ENCODE measurements around the gene CEP85. TPM values are rescaled to one million over a fixed set of nuclear protein-coding genes. Genes with fewer than 3 reads are reported as not detected.

Gene CEP85
- total and polyA plus RNA-seq, 9 of the 15 experiments (the other 6 are each of a cell fraction or from before 2014, with no cell fraction given) = 42.1 to 140 (median 92.6) TPM

DNA sequence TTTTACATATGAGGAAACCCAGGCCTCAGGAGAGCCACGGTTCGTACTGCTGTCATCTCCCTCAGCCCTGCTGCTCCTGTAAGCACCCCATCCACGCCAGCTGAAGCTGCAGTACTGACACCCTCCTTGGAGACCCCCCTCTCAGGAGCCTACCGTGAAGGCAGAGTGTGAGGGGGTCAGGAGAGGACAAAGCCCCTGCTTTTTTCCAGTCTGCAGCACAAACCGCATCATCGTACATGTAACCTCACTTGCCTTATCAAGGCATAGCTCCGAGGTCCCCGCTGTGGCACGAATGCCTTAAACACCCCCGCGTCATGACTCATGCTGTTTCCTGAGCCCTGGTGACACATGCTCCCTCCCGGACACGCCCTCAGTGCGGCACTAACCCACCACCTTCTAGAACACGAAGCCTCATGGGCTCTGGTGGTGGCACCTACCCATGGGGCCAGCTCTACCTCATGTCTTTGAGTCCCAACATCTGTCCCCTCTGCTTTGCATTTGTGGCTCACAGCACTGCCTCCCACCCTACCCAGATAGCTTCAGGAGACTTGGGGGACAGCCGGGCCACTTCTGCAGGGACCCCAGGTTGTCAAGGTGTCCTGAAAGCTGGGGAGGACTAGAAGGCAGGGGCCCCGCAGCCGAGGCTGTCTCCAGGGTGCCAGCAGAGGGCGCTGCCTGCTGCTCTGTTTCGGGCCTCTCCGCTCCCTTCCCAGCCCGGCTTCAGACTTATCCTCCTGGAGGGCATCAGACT, 50.8 kb downstream of the CEP85 start (continued):
- TF ChIP-seq, protein P1, sequence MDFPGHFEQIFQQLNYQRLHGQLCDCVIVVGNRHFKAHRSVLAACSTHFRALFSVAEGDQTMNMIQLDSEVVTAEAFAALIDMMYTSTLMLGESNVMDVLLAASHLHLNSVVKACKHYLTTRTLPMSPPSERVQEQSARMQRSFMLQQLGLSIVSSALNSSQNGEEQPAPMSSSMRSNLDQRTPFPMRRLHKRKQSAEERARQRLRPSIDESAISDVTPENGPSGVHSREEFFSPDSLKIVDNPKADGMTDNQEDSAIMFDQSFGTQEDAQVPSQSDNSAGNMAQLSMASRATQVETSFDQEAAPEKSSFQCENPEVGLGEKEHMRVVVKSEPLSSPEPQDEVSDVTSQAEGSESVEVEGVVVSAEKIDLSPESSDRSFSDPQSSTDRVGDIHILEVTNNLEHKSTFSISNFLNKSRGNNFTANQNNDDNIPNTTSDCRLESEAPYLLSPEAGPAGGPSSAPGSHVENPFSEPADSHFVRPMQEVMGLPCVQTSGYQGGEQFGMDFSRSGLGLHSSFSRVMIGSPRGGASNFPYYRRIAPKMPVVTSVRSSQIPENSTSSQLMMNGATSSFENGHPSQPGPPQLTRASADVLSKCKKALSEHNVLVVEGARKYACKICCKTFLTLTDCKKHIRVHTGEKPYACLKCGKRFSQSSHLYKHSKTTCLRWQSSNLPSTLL (IDR thresholded peaks at IDR 0.05) = no peak
- 0 out of 2 replicates have a peak, but pooled peaks have one; percentile 5 for TF ChIP-seq ZNF174 (CRISPR knock-in tag; IDR thresholded peaks at IDR 0.05)
- TF ChIP-seq NRF1 (conservative IDR thresholded peaks at IDR 0.05 in 1 of 2, IDR thresholded peaks at IDR 0.05 in 1 of 2) = peak; percentile 55 to 59; a peak in 3 of 4 replicates
- TF ChIP-seq CBX1 (IDR thresholded peaks at IDR 0.05; ENCODE audit: low read depth) = peak; percentile 73
- TF ChIP-seq, protein P2, sequence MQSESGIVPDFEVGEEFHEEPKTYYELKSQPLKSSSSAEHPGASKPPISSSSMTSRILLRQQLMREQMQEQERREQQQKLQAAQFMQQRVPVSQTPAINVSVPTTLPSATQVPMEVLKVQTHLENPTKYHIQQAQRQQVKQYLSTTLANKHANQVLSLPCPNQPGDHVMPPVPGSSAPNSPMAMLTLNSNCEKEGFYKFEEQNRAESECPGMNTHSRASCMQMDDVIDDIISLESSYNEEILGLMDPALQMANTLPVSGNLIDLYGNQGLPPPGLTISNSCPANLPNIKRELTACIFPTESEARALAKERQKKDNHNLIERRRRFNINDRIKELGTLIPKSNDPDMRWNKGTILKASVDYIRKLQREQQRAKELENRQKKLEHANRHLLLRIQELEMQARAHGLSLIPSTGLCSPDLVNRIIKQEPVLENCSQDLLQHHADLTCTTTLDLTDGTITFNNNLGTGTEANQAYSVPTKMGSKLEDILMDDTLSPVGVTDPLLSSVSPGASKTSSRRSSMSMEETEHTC (IDR thresholded peaks at IDR 0.05) = peak; percentile 87
- TF ChIP-seq TCF7 (IDR thresholded peaks at IDR 0.05; ENCODE audit: borderline replicate concordance) = no peak
- no peak for TF ChIP-seq PURB (CRISPR knock-in tag; IDR thresholded peaks at IDR 0.05; ENCODE audit: low read depth)
- peak; percentile 67; the same call in 1 of the 2 replicates for TF ChIP-seq ESRRA (IDR thresholded peaks at IDR 0.05; ENCODE audit: borderline replicate concordance, low read depth)
- TF ChIP-seq MEIS2 (IDR thresholded peaks at IDR 0.05; ENCODE audit: partially characterized antibody) = peak; percentile 84
- TF ChIP-seq GABPA (tag; conservative IDR thresholded peaks at IDR 0.05; ENCODE audit: low read depth) = no peak; the same call in 1 of the 2 replicates
- TF ChIP-seq, protein P3, sequence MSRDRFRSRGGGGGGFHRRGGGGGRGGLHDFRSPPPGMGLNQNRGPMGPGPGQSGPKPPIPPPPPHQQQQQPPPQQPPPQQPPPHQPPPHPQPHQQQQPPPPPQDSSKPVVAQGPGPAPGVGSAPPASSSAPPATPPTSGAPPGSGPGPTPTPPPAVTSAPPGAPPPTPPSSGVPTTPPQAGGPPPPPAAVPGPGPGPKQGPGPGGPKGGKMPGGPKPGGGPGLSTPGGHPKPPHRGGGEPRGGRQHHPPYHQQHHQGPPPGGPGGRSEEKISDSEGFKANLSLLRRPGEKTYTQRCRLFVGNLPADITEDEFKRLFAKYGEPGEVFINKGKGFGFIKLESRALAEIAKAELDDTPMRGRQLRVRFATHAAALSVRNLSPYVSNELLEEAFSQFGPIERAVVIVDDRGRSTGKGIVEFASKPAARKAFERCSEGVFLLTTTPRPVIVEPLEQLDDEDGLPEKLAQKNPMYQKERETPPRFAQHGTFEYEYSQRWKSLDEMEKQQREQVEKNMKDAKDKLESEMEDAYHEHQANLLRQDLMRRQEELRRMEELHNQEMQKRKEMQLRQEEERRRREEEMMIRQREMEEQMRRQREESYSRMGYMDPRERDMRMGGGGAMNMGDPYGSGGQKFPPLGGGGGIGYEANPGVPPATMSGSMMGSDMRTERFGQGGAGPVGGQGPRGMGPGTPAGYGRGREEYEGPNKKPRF (IDR thresholded peaks at IDR 0.05; ENCODE audit: low read depth, low read length) = no peak
- no peak for TF ChIP-seq TSC22D4 (tag; IDR thresholded peaks at IDR 0.05)
- no peak; the same call in 1 of the 2 replicates for TF ChIP-seq NFRKB (IDR thresholded peaks at IDR 0.05; ENCODE audit: low read depth)
- TF ChIP-seq POLR2A (conservative IDR thresholded peaks at IDR 0.05) = peak; percentile 27; the same call in 1 of the 2 replicates
- no peak for TF ChIP-seq ZNF507 (tag; conservative IDR thresholded peaks at IDR 0.05)
- no peak for TF ChIP-seq U2AF1 (optimal IDR thresholded peaks at IDR 0.05; ENCODE audit: low read depth, low read length)
- peak; percentile 100 for TF ChIP-seq JUN (IDR thresholded peaks at IDR 0.05; ENCODE audit: borderline replicate concordance, low read depth, low read length)
- peak; percentile 97 for TF ChIP-seq JUN (CRISPR knock-in tag; IDR thresholded peaks at IDR 0.05; ENCODE audit: borderline replicate concordance)
- TF ChIP-seq ZNF175 (CRISPR knock-in tag; IDR thresholded peaks at IDR 0.05; ENCODE audit: low read depth) = peak; percentile 88
- TF ChIP-seq, protein P4, sequence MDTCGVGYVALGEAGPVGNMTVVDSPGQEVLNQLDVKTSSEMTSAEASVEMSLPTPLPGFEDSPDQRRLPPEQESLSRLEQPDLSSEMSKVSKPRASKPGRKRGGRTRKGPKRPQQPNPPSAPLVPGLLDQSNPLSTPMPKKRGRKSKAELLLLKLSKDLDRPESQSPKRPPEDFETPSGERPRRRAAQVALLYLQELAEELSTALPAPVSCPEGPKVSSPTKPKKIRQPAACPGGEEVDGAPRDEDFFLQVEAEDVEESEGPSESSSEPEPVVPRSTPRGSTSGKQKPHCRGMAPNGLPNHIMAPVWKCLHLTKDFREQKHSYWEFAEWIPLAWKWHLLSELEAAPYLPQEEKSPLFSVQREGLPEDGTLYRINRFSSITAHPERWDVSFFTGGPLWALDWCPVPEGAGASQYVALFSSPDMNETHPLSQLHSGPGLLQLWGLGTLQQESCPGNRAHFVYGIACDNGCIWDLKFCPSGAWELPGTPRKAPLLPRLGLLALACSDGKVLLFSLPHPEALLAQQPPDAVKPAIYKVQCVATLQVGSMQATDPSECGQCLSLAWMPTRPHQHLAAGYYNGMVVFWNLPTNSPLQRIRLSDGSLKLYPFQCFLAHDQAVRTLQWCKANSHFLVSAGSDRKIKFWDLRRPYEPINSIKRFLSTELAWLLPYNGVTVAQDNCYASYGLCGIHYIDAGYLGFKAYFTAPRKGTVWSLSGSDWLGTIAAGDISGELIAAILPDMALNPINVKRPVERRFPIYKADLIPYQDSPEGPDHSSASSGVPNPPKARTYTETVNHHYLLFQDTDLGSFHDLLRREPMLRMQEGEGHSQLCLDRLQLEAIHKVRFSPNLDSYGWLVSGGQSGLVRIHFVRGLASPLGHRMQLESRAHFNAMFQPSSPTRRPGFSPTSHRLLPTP (IDR thresholded peaks at IDR 0.05; ENCODE audit: borderline replicate concordance, extremely low read depth, insufficient read length) = no peak

Measured in K562 (cell line).